ENCODE measurements around the gene THAP12.

- TF ChIP-seq CEBPB (IDR thresholded peaks at IDR 0.05; ENCODE audit: borderline replicate concordance in 1 of 2, low read depth in 2 of 2, low read length in 2 of 2): no peak
- no peak for TF ChIP-seq TBL1XR1 (IDR thresholded peaks at IDR 0.05; ENCODE audit: low read depth, low read length)
- TF ChIP-seq CHD4 (IDR thresholded peaks at IDR 0.05): no peak
- TF ChIP-seq EP300 (IDR thresholded peaks at IDR 0.05; ENCODE audit: borderline replicate concordance in 1 of 2, control insufficient read depth in 1 of 2, low read depth in 2 of 2, low read length in 2 of 2): no peak
- TF ChIP-seq, protein P1, sequence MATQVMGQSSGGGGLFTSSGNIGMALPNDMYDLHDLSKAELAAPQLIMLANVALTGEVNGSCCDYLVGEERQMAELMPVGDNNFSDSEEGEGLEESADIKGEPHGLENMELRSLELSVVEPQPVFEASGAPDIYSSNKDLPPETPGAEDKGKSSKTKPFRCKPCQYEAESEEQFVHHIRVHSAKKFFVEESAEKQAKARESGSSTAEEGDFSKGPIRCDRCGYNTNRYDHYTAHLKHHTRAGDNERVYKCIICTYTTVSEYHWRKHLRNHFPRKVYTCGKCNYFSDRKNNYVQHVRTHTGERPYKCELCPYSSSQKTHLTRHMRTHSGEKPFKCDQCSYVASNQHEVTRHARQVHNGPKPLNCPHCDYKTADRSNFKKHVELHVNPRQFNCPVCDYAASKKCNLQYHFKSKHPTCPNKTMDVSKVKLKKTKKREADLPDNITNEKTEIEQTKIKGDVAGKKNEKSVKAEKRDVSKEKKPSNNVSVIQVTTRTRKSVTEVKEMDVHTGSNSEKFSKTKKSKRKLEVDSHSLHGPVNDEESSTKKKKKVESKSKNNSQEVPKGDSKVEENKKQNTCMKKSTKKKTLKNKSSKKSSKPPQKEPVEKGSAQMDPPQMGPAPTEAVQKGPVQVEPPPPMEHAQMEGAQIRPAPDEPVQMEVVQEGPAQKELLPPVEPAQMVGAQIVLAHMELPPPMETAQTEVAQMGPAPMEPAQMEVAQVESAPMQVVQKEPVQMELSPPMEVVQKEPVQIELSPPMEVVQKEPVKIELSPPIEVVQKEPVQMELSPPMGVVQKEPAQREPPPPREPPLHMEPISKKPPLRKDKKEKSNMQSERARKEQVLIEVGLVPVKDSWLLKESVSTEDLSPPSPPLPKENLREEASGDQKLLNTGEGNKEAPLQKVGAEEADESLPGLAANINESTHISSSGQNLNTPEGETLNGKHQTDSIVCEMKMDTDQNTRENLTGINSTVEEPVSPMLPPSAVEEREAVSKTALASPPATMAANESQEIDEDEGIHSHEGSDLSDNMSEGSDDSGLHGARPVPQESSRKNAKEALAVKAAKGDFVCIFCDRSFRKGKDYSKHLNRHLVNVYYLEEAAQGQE (IDR thresholded peaks at IDR 0.05; ENCODE audit: low read depth, low read length): no peak
- TF ChIP-seq IRF5 (IDR thresholded peaks at IDR 0.05; ENCODE audit: borderline replicate concordance): no peak
- no peak for TF ChIP-seq RUNX3 (IDR thresholded peaks at IDR 0.05; ENCODE audit: low read length)
- no peak for TF ChIP-seq POLR2AphosphoS5 (IDR thresholded peaks at IDR 0.05; ENCODE audit: low read length)
- TF ChIP-seq DPF2 (IDR thresholded peaks at IDR 0.05): no peak
These were observed 11.0 kb upstream of the THAP12 start for GRCh38 chr11:76391811-76392475.

All from GM12878 (cell line).